ENCODE data around the gene TECRL. TPM values are rescaled to one million over a fixed set of nuclear protein-coding genes. Genes with fewer than 3 reads are reported as not detected.

TECRL gene
- total and polyA plus RNA-seq, 2 of the 4 experiments (the other 2 are of a cell fraction), result not detected

DNA sequence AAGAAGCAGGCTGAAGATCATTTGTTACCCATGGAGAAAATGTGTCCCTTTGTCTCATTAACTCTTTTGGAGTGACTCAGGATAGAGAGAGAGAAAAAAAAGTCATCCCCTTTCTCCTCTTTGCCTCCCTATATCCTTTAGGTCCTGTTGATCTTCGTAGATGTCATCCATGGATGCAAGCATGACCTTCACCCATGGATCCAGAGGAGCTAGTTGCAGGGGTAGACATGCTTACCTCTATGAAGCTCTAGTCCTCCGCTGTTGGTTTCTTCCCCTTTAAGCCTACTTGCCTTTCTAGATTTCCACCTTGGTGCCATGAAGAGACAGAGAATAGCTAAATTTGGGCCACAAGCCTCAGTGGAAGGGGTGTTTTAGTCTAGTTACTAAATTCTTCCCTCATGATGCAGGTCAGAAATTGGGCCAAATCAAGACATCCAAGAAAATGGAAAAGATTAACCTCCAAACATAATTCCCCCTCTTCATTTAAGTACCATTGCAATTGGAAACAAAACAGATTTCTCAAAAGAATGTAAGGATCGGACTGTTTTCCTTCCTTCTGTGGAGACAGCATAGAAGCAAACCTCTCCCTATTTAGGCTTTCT lies 178.4 kb downstream of the TECRL start:
- Histone ChIP-seq H2BK15ac (ENCODE audit: low read depth, low read length) (no peak overlapping the region), H3K56ac (ENCODE audit: extremely low read depth, insufficient read depth, low read length) (no peak overlapping the region), H3K9ac (ENCODE audit: low read depth, low read length) (no peak overlapping the region), H3K14ac (replicated peaks; ENCODE audit: low read depth, low read length) (no peak overlapping the region), H3K18ac (ENCODE audit: low read depth, low read length) (no peak overlapping the region), H3K79me1 (ENCODE audit: low read depth in 1 of 2, low read length in 2 of 2) (no peaks in the 10 kb centered on the region), H4K5ac (ENCODE audit: low read depth, low read length) (no peak overlapping the region), H4K20me1 (ENCODE audit: insufficient read depth, low read length) (no peaks in the 10 kb centered on the region), H3K9me1 (ENCODE audit: insufficient read depth, low read length) (no peaks in the 10 kb centered on the region), H3K4me1 (ENCODE audit: control insufficient read depth, insufficient read depth, low read length) (no peaks in the 10 kb centered on the region), H3K9me3 (ENCODE audit: control insufficient read depth, insufficient read depth, low read length) (peaks cover 10% of the 10 kb centered on the region), H2AK5ac (ENCODE audit: low read depth, low read length) (no peak overlapping the region), H3K23ac (ENCODE audit: low read depth, low read length) (no peak overlapping the region), H4K91ac (ENCODE audit: insufficient read depth, low read depth, low read length) (no peak overlapping the region), H2AFZ (replicated peaks; ENCODE audit: low read length, poor library complexity) (no peak overlapping the region), H3K4ac (ENCODE audit: low read depth, low read length) (no peak overlapping the region), H2BK120ac (ENCODE audit: low read depth, low read length) (no peak overlapping the region), H2AK9ac (replicated peaks; ENCODE audit: low read depth, low read length, poor library complexity) (no peak overlapping the region), H3K4me3 (ENCODE audit: insufficient read depth, low read depth, low read length) (no peak overlapping the region), H3K27me3 (ENCODE audit: control insufficient read depth, insufficient read depth, low read length) (no peaks in the 10 kb centered on the region), H3K36me3 (ENCODE audit: control insufficient read depth, insufficient read depth, low read length) (no peaks in the 10 kb centered on the region), H3K4me2 (ENCODE audit: low read depth, low read length) (no peak overlapping the region), H2BK20ac (ENCODE audit: low read depth, low read length) (no peak overlapping the region), H3K27ac (ENCODE audit: insufficient read depth, low read length) (no peak overlapping the region), H4K8ac (ENCODE audit: low read depth in 2 of 2, low read length in 2 of 2) (no peak overlapping the region), H2BK5ac (ENCODE audit: low read depth, low read length, poor library complexity, severe bottlenecking) (no peak overlapping the region)
- CTCF ChIA-PET, result no interaction called here
- intact Hi-C loops (cut with micrococcal nuclease) (no loop called here), in situ Hi-C loops (cut with MboI; ENCODE audit: low sequenced_read_pairs) (no loop called here), dilution Hi-C loops (cut with HindIII; ENCODE audit: low sequenced_read_pairs, unreplicated experiment) (no loop called here)
- ATAC-seq (ENCODE audit: low read depth), result no peak
- POLR2A ChIA-PET (ENCODE audit: unreplicated experiment), result no interaction called here
- DNase-seq, result peak; percentile 4
- no TSS peak for BruUV-seq (replicated peaks)
- no peak for TF ChIP-seq RFX5 (IDR thresholded peaks at IDR 0.05; ENCODE audit: low read depth, low read length)
- no peak for TF ChIP-seq MXI1 (IDR thresholded peaks at IDR 0.05; ENCODE audit: borderline replicate concordance, low read depth, low read length)
- no peak for TF ChIP-seq MAZ (IDR thresholded peaks at IDR 0.05; ENCODE audit: borderline replicate concordance, low read depth, low read length)
- TF ChIP-seq CHD1 (IDR thresholded peaks at IDR 0.05; ENCODE audit: low read depth, low read length), result no peak
- no peak for TF ChIP-seq MAFK (IDR thresholded peaks at IDR 0.05; ENCODE audit: low read depth, low read length)
- no peak for TF ChIP-seq POLR2A (IDR thresholded peaks at IDR 0.05; ENCODE audit: low read depth, low read length)
- TF ChIP-seq SMC3 (IDR thresholded peaks at IDR 0.05; ENCODE audit: low read depth, low read length), result no peak
- TF ChIP-seq FOS (IDR thresholded peaks at IDR 0.05; ENCODE audit: low read depth, low read length), result no peak
- TF ChIP-seq, protein P1, sequence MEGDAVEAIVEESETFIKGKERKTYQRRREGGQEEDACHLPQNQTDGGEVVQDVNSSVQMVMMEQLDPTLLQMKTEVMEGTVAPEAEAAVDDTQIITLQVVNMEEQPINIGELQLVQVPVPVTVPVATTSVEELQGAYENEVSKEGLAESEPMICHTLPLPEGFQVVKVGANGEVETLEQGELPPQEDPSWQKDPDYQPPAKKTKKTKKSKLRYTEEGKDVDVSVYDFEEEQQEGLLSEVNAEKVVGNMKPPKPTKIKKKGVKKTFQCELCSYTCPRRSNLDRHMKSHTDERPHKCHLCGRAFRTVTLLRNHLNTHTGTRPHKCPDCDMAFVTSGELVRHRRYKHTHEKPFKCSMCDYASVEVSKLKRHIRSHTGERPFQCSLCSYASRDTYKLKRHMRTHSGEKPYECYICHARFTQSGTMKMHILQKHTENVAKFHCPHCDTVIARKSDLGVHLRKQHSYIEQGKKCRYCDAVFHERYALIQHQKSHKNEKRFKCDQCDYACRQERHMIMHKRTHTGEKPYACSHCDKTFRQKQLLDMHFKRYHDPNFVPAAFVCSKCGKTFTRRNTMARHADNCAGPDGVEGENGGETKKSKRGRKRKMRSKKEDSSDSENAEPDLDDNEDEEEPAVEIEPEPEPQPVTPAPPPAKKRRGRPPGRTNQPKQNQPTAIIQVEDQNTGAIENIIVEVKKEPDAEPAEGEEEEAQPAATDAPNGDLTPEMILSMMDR (conservative IDR thresholded peaks at IDR 0.05; ENCODE audit: low read depth, low read length), result no peak
- TF ChIP-seq, protein P2, sequence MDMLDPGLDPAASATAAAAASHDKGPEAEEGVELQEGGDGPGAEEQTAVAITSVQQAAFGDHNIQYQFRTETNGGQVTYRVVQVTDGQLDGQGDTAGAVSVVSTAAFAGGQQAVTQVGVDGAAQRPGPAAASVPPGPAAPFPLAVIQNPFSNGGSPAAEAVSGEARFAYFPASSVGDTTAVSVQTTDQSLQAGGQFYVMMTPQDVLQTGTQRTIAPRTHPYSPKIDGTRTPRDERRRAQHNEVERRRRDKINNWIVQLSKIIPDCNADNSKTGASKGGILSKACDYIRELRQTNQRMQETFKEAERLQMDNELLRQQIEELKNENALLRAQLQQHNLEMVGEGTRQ (IDR thresholded peaks at IDR 0.05; ENCODE audit: low read depth, low read length), result no peak
- TF ChIP-seq NFE2L2 (IDR thresholded peaks at IDR 0.05; ENCODE audit: low read depth, low read length), result no peak
- TF ChIP-seq RCOR1 (IDR thresholded peaks at IDR 0.05; ENCODE audit: insufficient replicate concordance, low read length), result no peak
- no CpG with 5 or more reads among the region's 3 CpGs for WGBS, 2 experiments (ENCODE audit: extremely low coverage in 2 of 2, insufficient read length in 1 of 2)
